Stimulated activated CD4-positive, alpha-beta T cell treated with anti-CD3 and anti-CD28 coated beads, TNF-alpha, amount 100 ng/mL, for 4 hours (primary cell): ENCODE measurements around the gene ACTN3.
A peak's percentile ranks its signal among the peaks of the same experiment; 100 is the strongest.
"Not testable (repeated sequence)": the region's sequence is repeated elsewhere in the genome, so short reads cannot be mapped to it uniquely, and the experiment has no call there.

Experiments used
- DNase-seq, 3 experiments: peaks; one replicate each; pipeline ENCODE4 v3.0.0-alpha.2; 2020; ENCODE audit warnings: low read depth in 3 of 3

Gene ACTN3

GRCh38 chr11:66564538-66564937 is 17.8 kb downstream of the ACTN3 start:
- DNase-seq: no peak

GRCh38 chr11:66564984-66565383 is 18.3 kb downstream of the ACTN3 start:
- DNase-seq: no peak

- no peak for DNase-seq
Measured at GRCh38 chr11:66566221-66566620, 19.5 kb downstream of the ACTN3 start.

GRCh38 chr11:66567787-66568123 is 21.1 kb downstream of the ACTN3 start:
- no peak for DNase-seq

- DNase-seq: peak; percentile 46 to 58 (median 50)
Measured at GRCh38 chr11:66568124-66568916, 21.6 kb downstream of the ACTN3 start, which contains the start of gene CTSF. TSS of gene CTSF (minus strand) at chr11:66568606. CDS start at chr11:66568486, 120 bp downstream.

- no peak for DNase-seq
Measured at GRCh38 chr11:66569076-66569475, 22.4 kb downstream of the ACTN3 start.

GRCh38 chr11:66570079-66570849 is 23.6 kb downstream of the ACTN3 start:
- no peak for DNase-seq

GRCh38 chr11:66570850-66571180 is 24.1 kb downstream of the ACTN3 start:
- DNase-seq: no peak

- DNase-seq: peak; percentile 66 to 72 (median 67)
Measured at GRCh38 chr11:66579017-66579606, 32.4 kb downstream of the ACTN3 start.

GRCh38 chr11:66580803-66581202 is 34.1 kb downstream of the ACTN3 start:
- DNase-seq: no peak

GRCh38 chr11:66581261-66581660 is 34.6 kb downstream of the ACTN3 start:
- no peak for DNase-seq

GRCh38 chr11:66582565-66583147 is 36.0 kb downstream of the ACTN3 start:
- DNase-seq: not testable (repeated sequence)

GRCh38 chr11:66585447-66585846 is 38.7 kb downstream of the ACTN3 start:
- DNase-seq: not testable (repeated sequence)

GRCh38 chr11:66586136-66586535 is 39.4 kb downstream of the ACTN3 start:
- no peak for DNase-seq

- not testable (repeated sequence) for DNase-seq
Measured at GRCh38 chr11:66589315-66589714, 42.6 kb downstream of the ACTN3 start.

- DNase-seq: no peak
Measured at GRCh38 chr11:66589996-66590675, 43.4 kb downstream of the ACTN3 start.

- no peak for DNase-seq
Measured at GRCh38 chr11:66591175-66591574, 44.5 kb downstream of the ACTN3 start.

- DNase-seq: peak; percentile 96 to 98 (median 98)
Measured at GRCh38 chr11:66592457-66593302, 46.0 kb downstream of the ACTN3 start, which contains the start of the genes CCDC87 and CCS. TSS of gene CCDC87 (minus strand) at chr11:66593063. CDS start at chr11:66593015, 48 bp downstream. TSS of gene CCS (plus strand) at chr11:66593185. CDS start at chr11:66593262, 77 bp downstream.

GRCh38 chr11:66593303-66593635 is 46.6 kb downstream of the ACTN3 start:
- DNase-seq: no peak

- DNase-seq: no peak
Measured at GRCh38 chr11:66593650-66594049, 46.9 kb downstream of the ACTN3 start.
